Sigmoid colon (tissue), 7 donors: ENCODE data around the gene DCK. TPM values are rescaled to one million over a fixed set of nuclear protein-coding genes. Genes with fewer than 3 reads are reported as not detected.

Experiments
- DNase-seq: peaks from one replicate; pipeline ENCODE4 v3.0.0-alpha.2; 2019
- H3K27ac ChIP-seq, 4 donors: fragments of 200-600 bp; sonication (generic); one replicate each; pipeline ENCODE4 v1.5.1; 2016 to 2019; ENCODE audit warnings: mild to moderate bottlenecking in 1 of 4
- H3K27me3 ChIP-seq, 3 donors: fragments of 200-600 bp; sonication (generic); one replicate each; pipeline ENCODE4 v1.5.1; 2019; ENCODE audit warnings: mild to moderate bottlenecking in 1 of 3
- H3K36me3 ChIP-seq, 4 donors: fragments of 200-600 bp; sonication (generic); one replicate each; pipeline ENCODE4 v1.5.1; 2016 to 2019
- H3K4me1 ChIP-seq, 4 donors: fragments of 200-600 bp; sonication (generic); one replicate each; pipeline ENCODE4 v1.5.1; 2017 to 2019
- H3K4me3 ChIP-seq, 4 donors: fragments of 200-600 bp; sonication (generic); one replicate each; pipeline ENCODE4 v1.5.1; 2017 to 2019; ENCODE audit warnings: mild to moderate bottlenecking in 2 of 4, moderate library complexity in 1 of 4
- H3K9me3 ChIP-seq, 4 donors: fragments of 200-600 bp in 3 of 4; sonication (generic) in 3 of 4; one replicate each; pipeline versions ENCODE4 v1.5.1 to v1.6.1; 2013 to 2019
- EP300 ChIP-seq, 4 donors: sonication (generic); formaldehyde crosslinking; IDR thresholded peaks; one replicate each; pipeline ENCODE4 v1.6.1; 2017; ENCODE audit warnings: antibody characterized with exemption in 4 of 4
- POLR2A ChIP-seq, 2 donors: fragments of 450-650 bp; IDR thresholded peaks; one replicate each; pipeline ENCODE4 v1.6.1; 2016; ENCODE audit warnings: antibody characterized with exemption in 2 of 2, mild to moderate bottlenecking in 2 of 2, moderate library complexity in 2 of 2
- POLR2AphosphoS5 ChIP-seq, 4 donors: sonication (generic); formaldehyde crosslinking; IDR thresholded peaks; one replicate each; pipeline ENCODE4 v1.6.1; 2017; ENCODE audit warnings: antibody characterized with exemption in 4 of 4
- WGBS, 2 donors: extraction: QIAGEN DNeasy Blood & Tissue Kit; methylation state at CpG; one replicate each; pipeline ENCODE4 v1.1.7; 2013; 5-methylcytosine and 5-hydroxymethylcytosine counted together
- intact Hi-C: fragments of 100-400 bp; cut with DNase I; formaldehyde crosslinking; loops from one replicate; pipeline ENCODE4 v1.15.1; 2023
- polyA plus RNA-seq, 3 donors: library from polyadenylated mRNA; stranded (reverse); fragments of 200-250 nt; gene quantifications; one replicate each; pipeline ENCODE4 v1.2.3, GENCODE V29; 2013
- total RNA-seq, 4 donors: library from RNA; depleted of rRNA; stranded (reverse); fragments of >200 nt; gene quantifications; one replicate each; pipeline ENCODE4 v1.1.0, GENCODE V29; 2016
- TF ChIP-seq, protein P1 (sequence below), 4 experiments: fragments of 450-650 bp in 3 of 4; fragments of 200-600 bp in 1 of 4; IDR thresholded peaks; one replicate each; pipeline ENCODE4 v1.5.1; 2016 to 2019; ENCODE audit warnings: antibody characterized with exemption in 4 of 4, mild to moderate bottlenecking in 3 of 4, moderate library complexity in 2 of 4
- donor health status: healthy with polysubstance abuse.
- donor health status: Bipolar disorder and iron deficiency.
- donor health status: healthy.

The DCK gene
- total and polyA plus RNA-seq, 7 donors, result 10.0 to 26.0 (median 17.3) TPM

DNA sequence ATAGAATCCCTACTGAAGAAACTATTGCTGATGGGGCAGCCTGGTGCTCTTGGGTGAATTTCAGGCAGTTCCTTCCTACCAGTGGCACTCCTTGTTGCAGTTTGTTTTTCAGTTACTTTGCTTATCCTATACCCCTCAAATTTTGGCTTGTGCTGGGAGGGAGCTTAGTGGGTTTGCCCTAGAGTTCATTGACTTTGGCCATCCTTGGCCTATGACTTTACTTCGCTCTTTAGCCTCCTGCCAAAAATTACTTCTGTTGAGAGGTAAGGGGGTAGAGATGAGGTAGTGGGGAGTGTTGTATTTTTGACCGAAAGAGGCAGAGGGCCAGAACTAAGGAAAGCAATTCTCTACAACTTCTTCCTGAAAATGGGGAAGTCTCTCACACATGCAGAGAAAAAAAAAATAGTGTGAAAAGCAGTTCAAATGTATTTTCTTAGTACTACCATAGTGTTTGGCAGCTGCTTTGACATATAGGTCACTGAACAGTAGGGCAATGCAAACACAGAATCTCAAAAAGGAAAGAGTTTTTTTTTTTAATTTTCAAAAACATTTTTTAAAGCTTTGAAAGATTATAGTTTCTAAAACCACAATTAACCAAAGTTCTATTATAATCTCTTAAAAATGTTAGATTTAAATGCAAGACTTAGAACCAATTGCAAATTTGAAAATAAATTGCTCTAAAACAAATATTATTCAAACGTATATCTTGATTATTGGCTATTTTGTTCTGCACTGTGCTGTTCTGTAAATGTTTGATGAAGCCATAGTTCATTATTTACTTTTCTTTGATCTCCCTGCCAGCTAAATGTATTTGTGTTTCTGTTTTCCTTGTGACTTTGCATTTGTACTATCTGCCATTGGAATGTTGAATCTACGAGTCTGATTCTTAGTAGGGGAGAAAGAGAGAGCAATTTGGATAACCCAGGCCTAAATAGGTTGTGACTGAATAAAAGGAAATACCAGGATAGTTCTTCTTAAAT lies 73.6 kb downstream of the DCK start:
- WGBS, 2 donors, result 34 to 65% methylated on average over 4 of the region's 4 CpGs
- TF ChIP-seq EP300 (IDR thresholded peaks at IDR 0.05), result no peak
- TF ChIP-seq POLR2A (IDR thresholded peaks at IDR 0.05), result no peak
- TF ChIP-seq, protein P1, sequence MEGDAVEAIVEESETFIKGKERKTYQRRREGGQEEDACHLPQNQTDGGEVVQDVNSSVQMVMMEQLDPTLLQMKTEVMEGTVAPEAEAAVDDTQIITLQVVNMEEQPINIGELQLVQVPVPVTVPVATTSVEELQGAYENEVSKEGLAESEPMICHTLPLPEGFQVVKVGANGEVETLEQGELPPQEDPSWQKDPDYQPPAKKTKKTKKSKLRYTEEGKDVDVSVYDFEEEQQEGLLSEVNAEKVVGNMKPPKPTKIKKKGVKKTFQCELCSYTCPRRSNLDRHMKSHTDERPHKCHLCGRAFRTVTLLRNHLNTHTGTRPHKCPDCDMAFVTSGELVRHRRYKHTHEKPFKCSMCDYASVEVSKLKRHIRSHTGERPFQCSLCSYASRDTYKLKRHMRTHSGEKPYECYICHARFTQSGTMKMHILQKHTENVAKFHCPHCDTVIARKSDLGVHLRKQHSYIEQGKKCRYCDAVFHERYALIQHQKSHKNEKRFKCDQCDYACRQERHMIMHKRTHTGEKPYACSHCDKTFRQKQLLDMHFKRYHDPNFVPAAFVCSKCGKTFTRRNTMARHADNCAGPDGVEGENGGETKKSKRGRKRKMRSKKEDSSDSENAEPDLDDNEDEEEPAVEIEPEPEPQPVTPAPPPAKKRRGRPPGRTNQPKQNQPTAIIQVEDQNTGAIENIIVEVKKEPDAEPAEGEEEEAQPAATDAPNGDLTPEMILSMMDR (IDR thresholded peaks at IDR 0.05), result no peak
- TF ChIP-seq POLR2AphosphoS5 (IDR thresholded peaks at IDR 0.05), result no peak
- H3K4me1 ChIP-seq, result no peaks in the 10 kb centered on the region
- no peaks in the 10 kb centered on the region for H3K27me3 ChIP-seq
- no peak overlapping the region for H3K4me3 ChIP-seq
- DNase-seq, result no peak
- no peaks in the 10 kb centered on the region for H3K36me3 ChIP-seq
- H3K27ac ChIP-seq, result no peak overlapping the region
- H3K9me3 ChIP-seq, result no peaks in the 10 kb centered on the region
- intact Hi-C loops, result no loop called here

DNA sequence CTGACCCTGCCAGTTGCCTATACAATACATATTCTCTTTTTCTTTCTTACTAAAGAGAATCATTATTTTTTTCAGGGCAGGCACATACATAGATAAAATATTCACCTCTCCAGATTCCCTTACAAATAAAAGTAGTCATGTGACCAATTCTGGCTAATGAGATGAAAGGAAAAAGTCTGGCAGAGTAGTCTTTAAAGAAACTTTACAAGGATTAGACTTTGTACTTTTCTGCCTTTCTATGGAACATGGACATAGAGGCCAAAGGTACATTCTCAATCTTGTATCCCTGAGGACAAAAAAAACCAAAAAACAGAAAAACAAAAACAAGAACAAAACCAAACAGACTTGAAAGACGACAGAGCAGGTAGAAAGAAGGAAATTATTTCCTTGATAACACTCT lies 75.6 kb downstream of the DCK start:
- no peak for DNase-seq
- no peaks in the 10 kb centered on the region for H3K9me3 ChIP-seq
- no peaks in the 10 kb centered on the region for H3K36me3 ChIP-seq
- no peaks in the 10 kb centered on the region for H3K4me1 ChIP-seq
- H3K27me3 ChIP-seq, result no peaks in the 10 kb centered on the region
- no peak overlapping the region for H3K4me3 ChIP-seq
- no peak overlapping the region for H3K27ac ChIP-seq
- TF ChIP-seq POLR2AphosphoS5 (IDR thresholded peaks at IDR 0.05), result no peak
- TF ChIP-seq, protein P1 (IDR thresholded peaks at IDR 0.05), result no peak
- TF ChIP-seq EP300 (IDR thresholded peaks at IDR 0.05), result no peak
- TF ChIP-seq POLR2A (IDR thresholded peaks at IDR 0.05), result no peak
- intact Hi-C loops, result no loop called here
- 25 to 61% methylated on average over 1 of the region's 1 CpG for WGBS, 2 donors

DNA sequence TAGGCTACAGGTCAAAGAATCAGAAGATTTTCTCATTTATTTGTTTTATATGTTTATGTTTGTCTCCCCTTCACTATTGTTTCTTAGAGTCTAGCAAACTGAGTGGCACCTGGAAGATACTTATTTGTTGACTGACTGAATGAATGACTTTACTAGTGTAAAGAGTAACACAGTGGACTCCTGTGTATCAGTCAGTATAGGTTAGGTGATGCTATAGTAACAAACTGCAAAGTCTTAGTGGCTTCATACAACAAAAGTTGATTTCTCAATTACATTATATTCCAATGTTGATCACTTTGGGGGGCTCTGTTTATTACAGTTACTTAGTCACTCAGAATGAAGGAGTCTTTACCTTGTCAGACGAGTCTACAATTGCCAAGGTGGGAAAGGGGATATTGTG lies 76.6 kb downstream of the DCK start:
- intact Hi-C loops, result no loop called here
- Histone ChIP-seq H3K4me3 (no peak overlapping the region), H3K27ac (no peak overlapping the region), H3K36me3 (no peaks in the 10 kb centered on the region), H3K9me3 (no peaks in the 10 kb centered on the region), H3K27me3 (no peaks in the 10 kb centered on the region), H3K4me1 (no peaks in the 10 kb centered on the region)
- DNase-seq, result no peak
- 90 to 92% methylated on average over 1 of the region's 1 CpG for WGBS, 2 donors
- TF ChIP-seq, protein P1 (IDR thresholded peaks at IDR 0.05), result no peak
- TF ChIP-seq POLR2A (IDR thresholded peaks at IDR 0.05), result no peak
- no peak for TF ChIP-seq POLR2AphosphoS5 (IDR thresholded peaks at IDR 0.05)
- no peak for TF ChIP-seq EP300 (IDR thresholded peaks at IDR 0.05)

- no peaks in the 10 kb centered on the region for H3K36me3 ChIP-seq
- H3K27me3 ChIP-seq, result no peaks in the 10 kb centered on the region
- H3K4me3 ChIP-seq, result no peak overlapping the region
- intact Hi-C loops, result no loop called here
- DNase-seq, result no peak
- 15 to 63% methylated on average over 10 of the region's 10 CpGs for WGBS, 2 donors
- H3K4me1 ChIP-seq, result no peaks in the 10 kb centered on the region
- H3K27ac ChIP-seq, result peak overlapping the region in 1 of 4 donors; percentile 24
- no peaks in the 10 kb centered on the region for H3K9me3 ChIP-seq
- no peak for TF ChIP-seq POLR2AphosphoS5 (IDR thresholded peaks at IDR 0.05)
- TF ChIP-seq, protein P1 (IDR thresholded peaks at IDR 0.05), result no peak
Measured at GRCh38 chr4:71074452-71075299, 81.2 kb downstream of the DCK start.

Other genes with a start within 250 kb of the DCK start
- gene GRSF1, start 153.8 kb upstream of the DCK start, total RNA-seq, result 10 to 100 TPM; 46.5 to 62.1 (median 50.8) TPM
- gene GRSF1, start 153.8 kb upstream of the DCK start, polyA plus RNA-seq, result 10 to 100 TPM; 64.9 to 87.4 (median 65.0) TPM
- gene MOB1B, start 91.3 kb upstream of the DCK start, total RNA-seq, result 10 to 100 TPM; 15.7 to 21.7 (median 20.0) TPM
- 1 to 10 TPM; 3.0 to 4.3 (median 3.7) TPM for gene MOB1B, start 91.3 kb upstream of the DCK start, polyA plus RNA-seq